IMR-90 (cell line): ENCODE results near the gene ENDOV. TPM values are rescaled to one million over a fixed set of nuclear protein-coding genes. Genes with fewer than 3 reads are reported as not detected.

Experiments
- ATAC-seq: fragments of 200-7000 bp; cut with Tn5 transposase; 2 replicates; pipeline ENCODE4 v1.9.1; 2020; ENCODE audit warnings: low read depth, mild to moderate bottlenecking, moderate library complexity
- BruUV-seq: library from RNA; stranded (reverse); fragments of 400-500 nt; replicated peaks from 2 replicates; lab custom pipeline; 2021; lab: Mats Ljungman, UMichigan
- CTCF ChIA-PET: fragments of 300-600 bp; formaldehyde crosslinking; extraction: SDS; loops from one replicate; lab custom pipeline; 2021; ENCODE audit warnings: antibody characterized with exemption; lab: Yijun Ruan, JAX
- POLR2A ChIA-PET: fragments of 300-600 bp; sonication (Branson Sonifier 250); formaldehyde crosslinking; loops from one replicate; lab custom pipeline; 2022; ENCODE audit warnings: antibody characterized with exemption; ENCODE audit not compliant: unreplicated experiment; lab: Charles Lee
- DNase-seq: peaks from one replicate; pipeline ENCODE4 v3.0.0; 2013
- H2AFZ ChIP-seq: replicated peaks from 2 replicates; pipeline ENCODE3; 2013; ENCODE audit warnings: low read length, mild to moderate bottlenecking; ENCODE audit not compliant: poor library complexity
- H2AK5ac ChIP-seq: 2 replicates; pipeline ENCODE4 v1.6.1; 2013; ENCODE audit warnings: low read depth, low read length, inconsistent platforms
- H2AK9ac ChIP-seq: replicated peaks from 2 replicates; pipeline ENCODE3; 2013; ENCODE audit warnings: mild to moderate bottlenecking, low read depth, low read length, moderate library complexity; ENCODE audit not compliant: poor library complexity
- H2BK120ac ChIP-seq: 2 replicates; pipeline ENCODE4 v1.6.1; 2013; ENCODE audit warnings: low read depth, low read length, inconsistent platforms
- H2BK15ac ChIP-seq: 3 replicates; pipeline ENCODE4 v1.6.1; 2013; ENCODE audit warnings: low read depth, low read length, inconsistent platforms
- H2BK20ac ChIP-seq: 2 replicates; pipeline ENCODE4 v1.6.1; 2013; ENCODE audit warnings: low read depth, mild to moderate bottlenecking, inconsistent platforms, low read length, moderate library complexity
- H2BK5ac ChIP-seq: 2 replicates; pipeline ENCODE4 v1.6.1; 2013; ENCODE audit warnings: mild to moderate bottlenecking, low read depth, low read length, inconsistent platforms; ENCODE audit not compliant: poor library complexity, severe bottlenecking
- H3K14ac ChIP-seq: replicated peaks from 2 replicates; pipeline ENCODE4 v1.6.1; 2013; ENCODE audit warnings: low read depth, low read length, inconsistent platforms
- H3K18ac ChIP-seq: 2 replicates; pipeline ENCODE4 v1.6.1; 2013; ENCODE audit warnings: low read depth, low read length, control low read depth
- H3K23ac ChIP-seq: 2 replicates; pipeline ENCODE4 v1.6.1; 2013; ENCODE audit warnings: low read depth, low read length, inconsistent platforms
- H3K27ac ChIP-seq: 2 replicates; pipeline ENCODE4 v1.5.1; 2013; ENCODE audit warnings: mild to moderate bottlenecking, control low read depth, low read length; ENCODE audit not compliant: insufficient read depth
- H3K27me3 ChIP-seq: 2 replicates; pipeline ENCODE4 v1.6.1; 2013; ENCODE audit warnings: low read length; ENCODE audit not compliant: control insufficient read depth, insufficient read depth
- H3K36me3 ChIP-seq: 2 replicates; pipeline ENCODE4 v1.6.1; 2013; ENCODE audit warnings: low read length, mixed read lengths; ENCODE audit not compliant: control insufficient read depth, insufficient read depth
- H3K4ac ChIP-seq: 2 replicates; pipeline ENCODE4 v1.6.1; 2013; ENCODE audit warnings: low read depth, low read length, inconsistent platforms
- H3K4me1 ChIP-seq: 2 replicates; pipeline ENCODE4 v1.6.1; 2013; ENCODE audit warnings: low read length, mixed read lengths; ENCODE audit not compliant: control insufficient read depth, insufficient read depth
- H3K4me2 ChIP-seq: 2 replicates; pipeline ENCODE4 v1.6.1; 2013; ENCODE audit warnings: low read depth, mild to moderate bottlenecking, control low read depth, low read length, moderate library complexity
- H3K4me3 ChIP-seq: 2 replicates; pipeline ENCODE4 v1.5.1; 2013; ENCODE audit warnings: low read depth, mild to moderate bottlenecking, control low read depth, low read length, moderate library complexity; ENCODE audit not compliant: insufficient read depth
- H3K56ac ChIP-seq: 2 replicates; pipeline ENCODE4 v1.6.1; 2013; ENCODE audit warnings: low read length, inconsistent platforms; ENCODE audit not compliant: insufficient read depth; ENCODE audit errors: extremely low read depth
- H3K79me1 ChIP-seq, 2 experiments: 2 replicates each; pipeline ENCODE4 v1.6.1; 2013; ENCODE audit warnings: low read length in 2 of 2, inconsistent platforms in 1 of 2, low read depth in 1 of 2
- H3K9ac ChIP-seq: 2 replicates; pipeline ENCODE4 v1.6.1; 2013; ENCODE audit warnings: low read depth, low read length, control low read depth
- H3K9me1 ChIP-seq: 2 replicates; pipeline ENCODE4 v1.6.1; 2013; ENCODE audit warnings: low read length, inconsistent platforms; ENCODE audit not compliant: insufficient read depth
- H3K9me3 ChIP-seq: 2 replicates; pipeline ENCODE4 v1.6.1; 2013; ENCODE audit warnings: low read length; ENCODE audit not compliant: control insufficient read depth, insufficient read depth
- H4K20me1 ChIP-seq: 2 replicates; pipeline ENCODE4 v1.6.1; 2013; ENCODE audit warnings: low read length, inconsistent platforms; ENCODE audit not compliant: insufficient read depth
- H4K5ac ChIP-seq: 2 replicates; pipeline ENCODE4 v1.6.1; 2013; ENCODE audit warnings: mild to moderate bottlenecking, low read depth, low read length, control low read depth
- H4K8ac ChIP-seq, 2 experiments: 2 replicates each; pipeline ENCODE4 v1.6.1; 2013; ENCODE audit warnings: low read depth in 2 of 2, low read length in 2 of 2, control low read depth in 1 of 2, inconsistent platforms in 1 of 2
- H4K91ac ChIP-seq: 2 replicates; pipeline ENCODE4 v1.6.1; 2013; ENCODE audit warnings: low read depth, low read length, inconsistent platforms; ENCODE audit not compliant: insufficient read depth
- BHLHE40 ChIP-seq: fragments of 150-350 bp; IDR thresholded peaks from 2 replicates; pipeline ENCODE4 v1.6.1; 2016; ENCODE audit warnings: mild to moderate bottlenecking, low read depth, low read length
- CEBPB ChIP-seq: IDR thresholded peaks from 2 replicates; pipeline ENCODE4 v1.6.1; 2012; ENCODE audit warnings: low read depth, low read length, improper control_type of control experiment
- CHD1 ChIP-seq: IDR thresholded peaks from 2 replicates; pipeline ENCODE4 v1.6.1; 2012; ENCODE audit warnings: low read depth, low read length, improper control_type of control experiment
- MAFK ChIP-seq: IDR thresholded peaks from 2 replicates; pipeline ENCODE4 v1.6.1; 2012; ENCODE audit warnings: low read depth, low read length, improper control_type of control experiment
- MAZ ChIP-seq: IDR thresholded peaks from 2 replicates; pipeline ENCODE4 v1.6.1; 2012; ENCODE audit warnings: low read depth, mild to moderate bottlenecking, low read length, improper control_type of control experiment, moderate library complexity, borderline replicate concordance
- MXI1 ChIP-seq: IDR thresholded peaks from 2 replicates; pipeline ENCODE4 v1.6.1; 2012; ENCODE audit warnings: low read depth, mild to moderate bottlenecking, low read length, moderate library complexity, borderline replicate concordance
- NFE2L2 ChIP-seq: fragments of 150-350 bp; IDR thresholded peaks from 2 replicates; pipeline ENCODE4 v1.6.1; 2016; ENCODE audit warnings: low read depth, mild to moderate bottlenecking, low read length
- POLR2A ChIP-seq: IDR thresholded peaks from 2 replicates; pipeline ENCODE4 v1.6.1; 2012; ENCODE audit warnings: mild to moderate bottlenecking, low read depth, low read length
- RAD21 ChIP-seq: IDR thresholded peaks from 2 replicates; pipeline ENCODE4 v1.6.1; 2012; ENCODE audit warnings: low read length, improper control_type of control experiment
- RCOR1 ChIP-seq: IDR thresholded peaks from 2 replicates; pipeline ENCODE4 v1.6.1; 2012; ENCODE audit warnings: mild to moderate bottlenecking, low read length, improper control_type of control experiment; ENCODE audit not compliant: insufficient replicate concordance
- RFX5 ChIP-seq: IDR thresholded peaks from 2 replicates; pipeline ENCODE4 v1.8.0; 2012; ENCODE audit warnings: low read depth, mild to moderate bottlenecking, low read length, moderate library complexity
- SMC3 ChIP-seq: fragments of 150-350 bp; IDR thresholded peaks from 2 replicates; pipeline ENCODE4 v1.6.1; 2016; ENCODE audit warnings: low read depth, mild to moderate bottlenecking, antibody characterized with exemption, low read length, moderate library complexity
- USF2 ChIP-seq: fragments of 150-350 bp; IDR thresholded peaks from 2 replicates; pipeline ENCODE4 v1.6.1; 2017; ENCODE audit warnings: mild to moderate bottlenecking, antibody characterized with exemption, low read length, low read depth
- WGBS, 2 experiments: methylation state at CpG; one replicate each; pipeline versions ENCODE4 v1.1.5 to v1.1.7; 2013; ENCODE audit warnings: missing lambda C conversion rate in 2 of 2; ENCODE audit not compliant: insufficient read length in 1 of 2; ENCODE audit errors: extremely low coverage in 2 of 2; 5-methylcytosine and 5-hydroxymethylcytosine counted together
- dilution Hi-C: fragments of 300-500 bp; cut with HindIII; formaldehyde crosslinking; loops from one replicate; pipeline ENCODE4 v1.14.3; 2018; ENCODE audit warnings: low sequenced_read_pairs; ENCODE audit not compliant: unreplicated experiment
- in situ Hi-C: fragments of 300-500 bp; cut with MboI; formaldehyde crosslinking; loops from 3 replicates; pipeline ENCODE4 v1.14.3; 2019; ENCODE audit warnings: low sequenced_read_pairs, inconsistent platforms, mixed read lengths
- intact Hi-C: fragments of 100-400 bp; cut with micrococcal nuclease; formaldehyde crosslinking; loops from 2 replicates; pipeline ENCODE4 v1.10.0; 2022
- polyA plus RNA-seq, 3 experiments: library from polyadenylated mRNA; depleted of rRNA; stranded (reverse); fragments of >200 nt; gene quantifications; 2 replicates each; pipeline ENCODE4 v1.2.3, GENCODE V29; 2012; ENCODE audit warnings: low replicate concordance in 1 of 3
- total RNA-seq: library from RNA; depleted of rRNA; stranded (reverse); fragments of >200 nt; gene quantifications from 2 replicates; pipeline ENCODE4 v1.2.3, GENCODE V29; 2012
- TF ChIP-seq, protein P1 (sequence below): fragments of 150-350 bp; IDR thresholded peaks from 2 replicates; pipeline ENCODE4 v1.6.1; 2016; ENCODE audit warnings: low read depth, mild to moderate bottlenecking, low read length, moderate library complexity, borderline replicate concordance
- TF ChIP-seq, protein P2 (sequence below): conservative IDR thresholded peaks from 2 replicates; pipeline ENCODE4 v1.5.1; 2012; ENCODE audit warnings: mild to moderate bottlenecking, low read depth, low read length, improper control_type of control experiment

ENDOV gene
- total and polyA plus RNA-seq, 2 of the 4 experiments (the other 2 are of a cell fraction): 15.1 to 30.3 TPM

DNA sequence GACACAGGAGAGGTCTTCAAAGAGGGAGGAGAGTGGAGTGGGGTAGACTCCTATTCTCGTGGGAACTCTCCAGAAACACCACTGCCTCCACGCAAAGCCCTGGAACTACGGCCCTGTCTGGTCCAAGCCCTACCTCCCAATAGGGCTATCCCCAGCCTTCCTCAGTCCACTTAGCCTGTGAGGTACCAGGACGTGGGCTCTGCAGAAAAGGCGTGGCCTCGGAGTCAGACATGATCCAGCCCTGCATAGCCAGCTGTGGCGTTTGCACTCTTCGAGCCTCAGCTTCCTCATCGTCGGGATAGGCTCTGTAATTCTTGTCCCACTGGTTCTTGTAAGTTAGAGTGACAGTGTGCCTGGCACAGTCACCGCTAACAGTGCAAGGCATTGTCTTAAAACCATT is 13.8 kb downstream of the ENDOV start:
- CTCF ChIA-PET: no interaction called here

More for the DNA sequence above, 13.8 kb downstream of the ENDOV start:
- no peak overlapping the region for H3K4me2 ChIP-seq
- H3K27ac ChIP-seq: no peak overlapping the region
- no peak overlapping the region for H2AK5ac ChIP-seq
- ATAC-seq (no peak), DNase-seq (no peak)
- H4K8ac ChIP-seq: no peak overlapping the region
- intact Hi-C loops: loop anchor here (5.0 kb wide), 3 partner anchors 44 to 464 kb away; no protein-coding TSS in a partner anchor
- no TSS peak for BruUV-seq
- H3K9me1 ChIP-seq: no peaks in the 10 kb centered on the region
- H3K79me1 ChIP-seq: no peaks in the 10 kb centered on the region
- H3K4ac ChIP-seq: no peak overlapping the region
- H4K5ac ChIP-seq: no peak overlapping the region
- WGBS, 2 experiments: 97% methylated on average over 6 of the region's 11 CpGs; no CpG with 5 or more reads in 1 of the 2 experiments
- no peak overlapping the region for H2AFZ ChIP-seq
- no peaks in the 10 kb centered on the region for H3K27me3 ChIP-seq
- no peak overlapping the region for H3K14ac ChIP-seq
- no peaks in the 10 kb centered on the region for H3K4me1 ChIP-seq
- no peak overlapping the region for H2BK15ac ChIP-seq
- H2BK120ac ChIP-seq: no peak overlapping the region
- no peak overlapping the region for H2BK20ac ChIP-seq
- TF ChIP-seq SMC3: no peak
- TF ChIP-seq CHD1: no peak
- no peak for TF ChIP-seq POLR2A
- TF ChIP-seq CEBPB: no peak
- TF ChIP-seq RAD21: no peak
- no peak for TF ChIP-seq MAZ
- no peak for TF ChIP-seq RFX5
- TF ChIP-seq RCOR1: no peak
- TF ChIP-seq USF2: no peak
- TF ChIP-seq NFE2L2: no peak
- TF ChIP-seq MAFK: no peak
- TF ChIP-seq, protein P1, sequence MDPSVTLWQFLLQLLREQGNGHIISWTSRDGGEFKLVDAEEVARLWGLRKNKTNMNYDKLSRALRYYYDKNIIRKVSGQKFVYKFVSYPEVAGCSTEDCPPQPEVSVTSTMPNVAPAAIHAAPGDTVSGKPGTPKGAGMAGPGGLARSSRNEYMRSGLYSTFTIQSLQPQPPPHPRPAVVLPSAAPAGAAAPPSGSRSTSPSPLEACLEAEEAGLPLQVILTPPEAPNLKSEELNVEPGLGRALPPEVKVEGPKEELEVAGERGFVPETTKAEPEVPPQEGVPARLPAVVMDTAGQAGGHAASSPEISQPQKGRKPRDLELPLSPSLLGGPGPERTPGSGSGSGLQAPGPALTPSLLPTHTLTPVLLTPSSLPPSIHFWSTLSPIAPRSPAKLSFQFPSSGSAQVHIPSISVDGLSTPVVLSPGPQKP: no peak
- TF ChIP-seq BHLHE40: no peak
- TF ChIP-seq MXI1: no peak
- TF ChIP-seq, protein P2, sequence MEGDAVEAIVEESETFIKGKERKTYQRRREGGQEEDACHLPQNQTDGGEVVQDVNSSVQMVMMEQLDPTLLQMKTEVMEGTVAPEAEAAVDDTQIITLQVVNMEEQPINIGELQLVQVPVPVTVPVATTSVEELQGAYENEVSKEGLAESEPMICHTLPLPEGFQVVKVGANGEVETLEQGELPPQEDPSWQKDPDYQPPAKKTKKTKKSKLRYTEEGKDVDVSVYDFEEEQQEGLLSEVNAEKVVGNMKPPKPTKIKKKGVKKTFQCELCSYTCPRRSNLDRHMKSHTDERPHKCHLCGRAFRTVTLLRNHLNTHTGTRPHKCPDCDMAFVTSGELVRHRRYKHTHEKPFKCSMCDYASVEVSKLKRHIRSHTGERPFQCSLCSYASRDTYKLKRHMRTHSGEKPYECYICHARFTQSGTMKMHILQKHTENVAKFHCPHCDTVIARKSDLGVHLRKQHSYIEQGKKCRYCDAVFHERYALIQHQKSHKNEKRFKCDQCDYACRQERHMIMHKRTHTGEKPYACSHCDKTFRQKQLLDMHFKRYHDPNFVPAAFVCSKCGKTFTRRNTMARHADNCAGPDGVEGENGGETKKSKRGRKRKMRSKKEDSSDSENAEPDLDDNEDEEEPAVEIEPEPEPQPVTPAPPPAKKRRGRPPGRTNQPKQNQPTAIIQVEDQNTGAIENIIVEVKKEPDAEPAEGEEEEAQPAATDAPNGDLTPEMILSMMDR: no peak
- H2BK5ac ChIP-seq: no peak overlapping the region
- peaks cover 7% of the 10 kb centered on the region for H4K20me1 ChIP-seq
- H3K9me3 ChIP-seq: no peaks in the 10 kb centered on the region
- peaks cover 13% of the 10 kb centered on the region; the same call in 1 of the 2 replicates for H3K36me3 ChIP-seq
- in situ Hi-C loops: loop anchor here (5.0 to 10.0 kb wide), 2 partner anchors 446 to 554 kb away; no protein-coding TSS in a partner anchor
- H2AK9ac ChIP-seq: no peak overlapping the region
- POLR2A ChIA-PET: no interaction called here
- no peak overlapping the region for H3K18ac ChIP-seq
- no peak overlapping the region for H4K91ac ChIP-seq
- H3K4me3 ChIP-seq: no peak overlapping the region
- dilution Hi-C loops: no loop called here
- H3K9ac ChIP-seq: no peak overlapping the region
- H3K56ac ChIP-seq: no peak overlapping the region
- no peak overlapping the region for H3K23ac ChIP-seq
